Renal cortex interstitium (tissue), 11 donors: ENCODE measurements around the gene STRN4. TPM values are rescaled to one million over a fixed set of nuclear protein-coding genes. Genes with fewer than 3 reads are reported as not detected.

ENCODE experiments used
- DNase-seq, 11 donors: peaks; one replicate each; pipeline ENCODE4 v3.0.0-alpha.2; 2013; ENCODE audit warnings: low read depth in 9 of 11, low spot score in 4 of 11; ENCODE audit errors: extremely low read depth in 1 of 11
- polyA plus RNA-seq, 3 donors: library from polyadenylated mRNA; unstranded; fragments of 120-200 nt; gene quantifications; one replicate each; pipeline ENCODE4 v1.2.1, GENCODE V29; 2013; ENCODE audit not compliant: insufficient read length in 3 of 3

The STRN4 gene
- polyA plus RNA-seq, 3 donors = 65.0 to 94.2 (median 91.3) TPM

DNA sequence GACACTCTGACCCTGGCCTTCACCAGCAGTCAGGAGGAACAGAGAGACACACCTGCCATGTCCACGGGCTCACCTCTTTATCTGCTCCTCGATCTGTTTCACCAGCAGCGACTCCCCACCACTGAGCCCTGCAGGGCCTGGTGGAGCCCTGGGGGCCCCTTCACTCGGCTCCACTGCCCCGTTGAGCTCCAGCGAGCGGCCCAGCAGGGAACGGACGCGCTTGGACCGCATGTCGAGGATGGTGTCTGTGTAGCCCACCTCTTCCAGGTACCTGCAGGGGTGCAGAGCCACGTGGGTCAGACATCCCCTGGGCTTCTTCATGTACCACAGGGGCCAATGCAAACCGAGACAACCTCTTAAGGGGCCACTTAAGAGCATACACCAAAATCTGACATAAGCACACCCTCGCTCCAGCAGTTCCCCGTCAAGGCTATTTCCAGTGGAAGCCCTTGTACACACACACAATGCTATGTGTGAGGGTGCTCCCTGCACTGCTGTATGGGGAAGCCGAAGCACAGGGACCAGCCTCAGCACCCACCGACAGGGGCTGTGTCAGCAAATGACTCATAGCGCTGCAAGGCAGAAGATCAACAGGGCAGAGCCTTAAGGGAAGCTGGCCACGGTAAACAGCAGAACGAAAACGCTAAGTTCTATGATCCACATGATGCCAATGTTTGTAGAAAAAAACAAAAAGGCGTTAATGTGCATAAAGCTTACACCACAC lies 13.1 kb downstream of the STRN4 start:
- no peak for DNase-seq

DNA sequence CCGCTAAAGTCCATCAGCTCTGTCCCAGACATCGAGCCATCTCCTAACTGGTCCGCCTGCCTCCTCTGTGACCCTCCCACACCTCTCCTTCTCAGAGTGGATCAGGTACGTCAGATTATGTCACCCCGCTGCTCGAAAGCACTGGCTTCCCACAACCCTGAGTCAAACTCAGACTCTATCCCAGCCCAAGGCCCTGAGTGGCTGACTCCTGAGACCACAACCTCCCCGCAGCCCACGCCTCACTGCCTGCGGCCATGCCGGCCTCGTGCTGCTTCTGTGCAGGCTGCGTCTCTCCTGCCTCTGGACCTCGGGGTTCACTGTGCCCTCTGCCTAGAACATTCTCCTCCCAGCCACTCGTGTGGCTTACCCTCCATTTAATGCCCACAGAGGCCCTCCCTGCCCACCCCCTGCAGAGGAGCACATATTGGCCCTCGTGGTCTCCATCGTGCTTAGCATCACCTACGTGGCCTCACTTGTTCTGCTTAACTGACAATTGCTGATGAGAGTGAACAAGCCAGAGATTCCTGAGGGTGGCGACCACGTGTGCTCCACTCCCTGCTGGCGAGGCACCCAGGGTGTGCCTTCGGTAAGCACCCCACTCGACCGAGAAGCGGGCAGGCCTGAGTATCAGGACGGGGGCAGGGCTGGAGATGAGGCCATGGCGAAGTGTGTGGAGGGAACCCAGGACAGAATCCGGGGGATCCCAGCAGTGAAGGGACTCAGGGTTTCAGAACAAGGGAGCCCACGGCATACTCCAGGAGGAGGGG lies 13.9 kb downstream of the STRN4 start:
- DNase-seq = no peak

DNA sequence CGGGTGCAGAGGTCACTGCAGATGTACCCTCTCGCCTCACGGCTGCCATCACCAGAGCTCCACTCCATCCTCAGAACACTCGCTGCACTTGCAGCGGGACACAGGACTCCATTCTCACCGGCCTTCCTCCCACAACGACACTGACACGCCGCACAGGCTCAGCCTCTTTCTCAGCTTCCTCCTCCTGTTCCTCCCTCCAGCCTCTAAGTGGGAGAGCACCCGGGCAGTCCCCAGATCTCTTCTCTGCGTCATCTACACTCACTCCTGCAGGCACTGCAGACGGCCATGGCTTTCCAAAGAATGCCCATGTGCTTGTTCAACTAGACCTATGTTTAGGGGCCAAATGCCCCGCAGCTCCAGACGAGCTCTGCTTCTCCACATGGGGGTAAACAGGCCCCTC lies 14.7 kb downstream of the STRN4 start:
- DNase-seq = no peak

DNA sequence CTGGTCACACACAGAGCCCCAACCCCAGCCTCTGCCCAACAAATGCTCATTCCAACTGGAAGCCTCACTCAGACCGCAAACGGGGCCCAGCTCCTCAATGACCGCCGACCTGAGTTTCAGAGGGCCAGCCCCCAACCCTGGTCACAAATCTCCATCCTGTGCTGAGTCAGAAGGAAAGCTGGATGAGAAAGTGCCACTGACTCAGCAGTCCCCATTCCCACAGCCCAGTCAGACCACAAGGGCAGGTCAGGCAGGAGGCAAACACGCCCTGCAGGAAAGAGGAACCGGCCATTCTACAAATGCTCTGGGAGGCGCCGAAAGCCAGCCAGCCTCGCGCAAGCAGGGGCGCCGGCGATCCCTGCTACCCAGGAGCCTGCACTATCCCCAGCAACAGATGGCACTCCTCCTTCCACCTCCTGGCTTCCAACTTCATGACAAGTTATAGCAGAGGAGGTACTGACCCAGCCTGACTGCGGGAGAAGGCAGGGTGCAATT lies 15.2 kb downstream of the STRN4 start:
- DNase-seq = no peak

DNA sequence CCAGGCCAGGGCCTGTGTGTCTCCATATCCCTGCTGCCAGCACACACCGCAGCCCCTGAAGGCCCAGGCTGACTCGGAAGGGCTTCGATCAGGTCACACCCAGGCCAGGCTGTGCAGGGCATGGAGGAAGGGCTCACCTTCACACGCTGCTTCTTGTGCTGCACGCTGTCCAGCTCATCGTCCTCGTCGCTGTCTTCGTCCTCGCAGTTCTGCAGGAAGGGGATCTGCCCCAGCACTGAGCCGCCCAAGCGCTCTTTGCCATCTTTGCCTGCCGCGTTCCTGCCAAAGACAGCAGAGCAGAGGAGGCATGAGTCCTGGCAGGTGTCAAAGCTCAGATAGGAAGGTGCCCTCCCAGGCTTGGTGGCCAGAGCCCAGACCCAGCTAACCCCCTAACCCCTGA lies 15.7 kb downstream of the STRN4 start:
- DNase-seq = no peak

DNA sequence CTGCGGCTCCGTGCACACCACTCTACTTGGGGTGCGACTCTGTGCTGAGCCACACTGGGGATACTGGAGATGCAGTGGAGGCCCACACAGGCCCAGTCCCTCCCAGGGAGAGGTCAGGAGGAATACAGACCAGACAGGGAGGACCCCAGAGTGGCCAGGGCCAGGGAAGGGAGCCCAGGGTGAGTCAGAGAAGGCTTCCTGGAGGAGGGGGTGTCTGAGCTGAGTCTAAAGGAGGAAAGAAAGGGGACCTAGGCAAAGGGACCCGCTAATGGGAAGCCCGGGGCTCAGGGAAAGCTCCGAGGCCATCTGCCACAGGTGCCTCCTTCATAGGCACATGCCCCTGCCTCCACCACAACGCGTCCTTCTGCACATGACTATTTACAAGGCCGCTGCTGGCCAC lies 16.1 kb downstream of the STRN4 start:
- DNase-seq = no peak

DNA sequence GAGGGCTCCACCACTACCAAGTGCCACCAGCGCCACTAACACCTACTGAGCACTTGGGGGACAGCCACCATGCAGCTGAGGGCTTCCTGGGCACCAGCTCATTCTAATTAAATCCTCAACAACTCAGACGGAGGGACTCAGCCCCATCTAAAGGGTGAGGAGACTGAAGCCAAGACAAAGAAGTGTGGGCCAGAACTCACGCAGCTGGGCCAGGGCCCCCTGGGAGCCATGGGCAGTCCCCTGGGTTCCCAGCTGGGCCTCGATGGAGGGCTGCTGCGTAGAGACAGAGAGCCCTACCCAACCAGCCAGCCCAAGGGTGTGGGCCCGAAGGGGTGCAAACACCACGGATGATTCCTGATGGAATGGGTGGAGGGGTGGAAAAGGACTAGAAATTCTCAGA lies 16.6 kb downstream of the STRN4 start:
- DNase-seq = no peak

DNA sequence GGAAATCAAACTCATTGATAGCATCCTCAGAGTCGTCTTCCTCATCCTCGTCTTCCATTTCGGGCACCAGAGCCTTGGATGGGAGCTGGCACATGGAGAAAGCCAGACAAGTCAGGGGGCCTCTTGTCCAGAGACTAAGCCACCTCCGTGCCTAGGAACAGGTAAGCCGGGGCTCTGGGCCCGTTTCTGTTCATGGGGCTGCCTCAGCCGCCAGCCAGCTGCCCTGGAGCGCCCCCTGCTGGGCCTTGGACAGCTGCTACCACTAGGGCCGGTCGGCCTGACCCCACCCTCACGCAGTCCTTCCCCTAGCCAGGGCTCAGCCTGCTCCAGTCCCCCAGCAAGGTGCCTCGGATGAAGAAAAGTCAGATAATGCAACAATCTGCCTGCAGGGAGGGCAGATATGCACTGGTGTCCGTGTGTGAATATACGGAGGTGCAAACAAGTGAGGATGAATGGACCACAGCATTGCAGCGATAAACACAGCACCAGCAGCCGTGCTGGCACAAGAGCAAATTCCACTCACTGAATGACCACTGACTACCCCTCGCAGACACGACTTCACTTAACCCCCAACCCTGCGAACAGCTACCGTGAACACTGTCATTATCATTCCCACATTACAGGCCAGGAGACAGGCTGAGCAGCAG lies 17.4 kb downstream of the STRN4 start:
- peak in 1 of 11 donors; percentile 50 for DNase-seq

DNA sequence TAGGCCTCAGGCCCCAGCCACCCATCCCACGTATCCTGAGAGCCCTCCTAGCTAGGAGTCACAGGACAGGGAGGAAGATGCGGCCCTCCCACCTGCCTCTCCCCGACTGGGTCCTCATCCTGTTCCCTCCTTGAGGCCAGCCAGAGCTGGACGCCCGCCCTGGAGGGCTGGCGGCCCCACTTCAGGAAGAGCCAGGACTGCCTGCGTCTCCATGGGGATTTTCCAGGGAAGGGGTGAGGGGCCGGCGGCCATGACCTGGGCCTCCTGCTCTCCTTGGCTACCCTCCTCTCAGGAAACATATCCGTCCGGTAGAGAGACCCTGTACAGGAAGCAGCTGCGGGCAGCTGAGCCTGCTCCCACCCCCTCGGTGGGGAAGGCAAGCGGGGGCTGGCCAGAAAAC lies 18.0 kb downstream of the STRN4 start:
- peak in 1 of 11 donors; percentile 20 for DNase-seq

DNA sequence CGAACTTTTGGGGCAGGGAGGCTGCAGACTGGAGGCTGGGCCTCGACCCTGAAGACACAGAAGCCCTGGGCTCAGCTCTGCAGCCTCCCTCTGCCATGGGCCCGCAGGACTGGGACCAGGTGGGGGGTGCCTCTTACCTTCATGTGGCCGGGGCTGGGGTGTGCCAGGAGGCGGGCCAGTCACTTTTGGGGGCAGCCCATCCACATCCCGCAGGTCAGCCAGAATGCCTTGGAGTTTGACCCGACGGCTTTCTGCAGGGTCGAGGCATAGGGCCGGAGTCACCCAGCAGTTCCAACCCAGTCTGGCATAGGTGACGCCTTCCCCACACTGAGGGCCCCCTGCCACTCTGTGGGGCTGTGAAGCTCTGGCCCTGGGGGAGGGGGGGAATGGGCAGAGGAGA lies 18.5 kb downstream of the STRN4 start:
- no peak for DNase-seq

DNA sequence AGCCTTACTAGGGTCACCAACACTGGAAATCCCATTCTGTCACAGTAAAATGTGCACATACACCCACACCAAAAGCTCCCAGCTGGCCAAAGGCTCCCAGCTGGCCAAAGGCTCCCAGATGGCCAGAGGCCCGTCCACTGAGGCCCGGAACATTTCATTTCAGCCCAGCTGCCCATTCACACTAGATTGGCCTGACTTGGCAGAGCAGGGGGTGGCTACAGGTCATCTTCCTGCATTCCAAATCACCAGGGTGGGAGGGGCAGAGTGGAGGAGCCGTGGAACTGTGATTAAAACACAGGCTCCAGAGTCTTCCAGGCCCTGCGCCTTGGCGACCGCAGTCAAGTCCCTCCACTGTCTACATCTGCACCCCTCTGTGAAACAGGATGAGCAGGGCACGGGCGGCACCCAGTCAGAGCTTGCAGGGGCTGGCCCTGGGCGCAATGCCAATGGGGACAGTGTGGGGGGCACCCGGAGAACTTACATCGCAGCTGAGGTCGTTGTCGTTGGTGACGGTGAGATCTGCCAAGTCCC lies 19.2 kb downstream of the STRN4 start:
- peak in 2 of 11 donors; percentile 19 to 28 for DNase-seq

DNA sequence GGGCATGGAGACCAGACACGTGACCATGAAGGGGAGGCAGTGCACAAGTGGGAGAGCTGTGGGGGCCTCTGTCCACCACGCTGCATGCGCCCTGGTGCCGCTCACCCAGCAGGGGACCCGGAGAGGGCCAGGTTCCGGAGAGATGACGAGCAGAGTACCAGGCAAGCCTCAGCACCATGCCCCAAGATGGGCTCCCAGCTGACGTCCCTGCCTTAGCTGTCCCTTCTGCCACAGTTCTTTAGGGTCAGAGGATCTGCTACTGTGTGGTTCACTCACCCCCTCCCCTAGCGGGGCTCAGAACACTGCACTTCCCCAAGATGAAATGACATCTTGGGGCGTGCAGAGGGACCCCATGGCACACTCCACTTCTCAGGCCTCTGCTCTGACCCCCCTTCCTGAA lies 19.7 kb downstream of the STRN4 start:
- DNase-seq = no peak

DNA sequence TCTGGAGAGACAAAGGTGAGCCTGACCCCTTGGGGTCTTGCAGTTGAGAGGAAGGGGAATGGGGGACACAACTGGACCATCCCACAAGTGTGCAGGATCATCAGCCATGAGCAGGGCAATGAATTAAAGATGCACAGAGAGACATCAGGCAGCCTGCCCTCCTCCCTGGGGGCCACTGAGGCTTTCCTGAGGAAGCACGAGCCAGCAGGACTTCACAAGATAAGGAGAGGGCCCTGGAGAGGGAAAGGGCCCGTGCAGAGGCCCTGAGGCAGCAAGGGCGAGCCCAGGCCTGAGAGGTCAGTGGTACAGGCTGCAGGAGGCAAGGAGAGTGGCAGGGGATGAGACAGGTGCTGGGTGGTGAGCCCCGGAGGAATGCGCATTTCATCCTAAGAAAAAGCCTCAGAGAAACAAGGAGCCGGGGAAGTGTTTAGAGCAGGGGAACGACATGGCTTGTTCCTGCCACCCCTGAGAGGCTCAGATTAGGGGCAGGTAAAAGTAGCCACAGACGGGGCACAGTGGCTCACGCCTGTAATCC lies 20.3 kb downstream of the STRN4 start:
- no peak for DNase-seq

DNA sequence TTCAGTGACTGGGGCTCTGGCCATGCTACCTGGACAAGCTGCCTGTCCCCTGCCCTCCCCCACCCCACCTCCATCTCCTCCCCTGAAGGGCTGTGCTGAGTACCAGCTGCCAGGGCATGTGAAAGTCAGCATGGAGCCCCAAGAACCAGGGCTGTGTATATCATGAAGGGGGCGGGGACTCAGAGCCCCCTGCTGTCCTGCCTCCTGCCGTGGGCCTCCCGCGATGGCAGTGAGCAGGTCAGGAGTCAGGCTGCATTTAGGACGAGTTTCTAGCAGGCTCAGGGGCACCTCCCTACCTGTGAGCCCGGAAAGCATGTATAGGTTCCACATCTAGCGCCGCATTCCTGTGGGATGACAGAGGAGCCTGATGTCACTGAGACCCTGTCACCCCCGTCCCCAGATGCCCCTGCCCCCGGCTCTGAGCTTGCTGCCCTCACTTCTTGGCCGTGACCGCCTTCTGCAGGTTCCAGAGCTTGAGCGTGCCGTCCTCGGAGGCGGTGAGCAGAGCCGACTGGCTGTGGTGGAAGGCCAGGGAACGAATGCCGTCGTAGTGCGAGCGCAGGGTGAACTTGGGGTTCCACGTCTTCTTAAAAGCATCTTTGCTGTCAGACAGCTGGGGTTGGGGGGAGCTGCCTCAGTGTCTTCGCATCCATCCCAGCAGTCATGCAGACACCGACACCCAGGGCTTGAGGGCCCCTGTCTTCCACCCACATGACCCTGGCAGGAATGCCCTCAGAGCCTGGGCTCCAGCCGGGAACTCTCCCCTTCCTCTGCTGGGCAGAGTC lies 21.0 kb downstream of the STRN4 start:
- no peak for DNase-seq

DNA sequence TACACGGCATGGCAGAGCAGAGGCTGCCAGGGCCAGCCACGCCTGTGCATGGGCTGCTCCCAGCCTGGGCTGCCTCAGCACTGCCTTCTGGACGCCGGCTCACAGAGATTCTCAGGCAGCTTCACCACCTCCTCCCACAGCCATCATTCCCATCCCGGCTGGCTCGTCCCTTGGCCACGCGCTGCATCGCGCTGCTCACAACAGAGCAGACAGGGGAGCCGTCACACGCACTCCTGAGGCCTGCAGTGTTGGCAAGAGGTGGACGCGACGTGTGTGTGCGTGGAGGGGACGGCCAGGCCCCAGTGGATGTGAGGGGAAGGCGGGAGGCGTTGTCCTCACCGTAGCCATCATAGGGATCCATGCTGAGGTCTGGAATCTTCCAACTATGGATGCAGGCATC lies 21.8 kb downstream of the STRN4 start:
- no peak for DNase-seq

DNA sequence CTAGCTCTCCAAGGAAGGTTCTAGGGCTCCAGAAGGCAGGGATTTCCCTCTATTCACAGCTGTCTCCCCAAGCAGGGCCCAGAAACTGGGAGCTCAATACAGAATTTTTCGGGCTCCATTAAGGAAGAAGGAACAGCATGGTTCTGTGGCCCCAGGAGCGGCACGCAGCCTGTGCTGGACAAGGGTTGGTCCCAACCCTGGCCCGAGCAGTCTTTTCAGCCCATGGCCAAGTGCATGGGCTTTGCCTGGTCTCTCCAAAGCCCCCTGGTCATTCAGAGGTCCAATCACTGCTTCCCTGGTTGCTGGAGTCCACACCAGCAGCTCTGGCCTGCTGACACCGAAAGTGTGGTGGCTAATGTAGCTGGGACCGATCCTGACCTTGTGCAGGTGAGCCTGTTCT lies 22.8 kb downstream of the STRN4 start:
- DNase-seq = no peak

DNA sequence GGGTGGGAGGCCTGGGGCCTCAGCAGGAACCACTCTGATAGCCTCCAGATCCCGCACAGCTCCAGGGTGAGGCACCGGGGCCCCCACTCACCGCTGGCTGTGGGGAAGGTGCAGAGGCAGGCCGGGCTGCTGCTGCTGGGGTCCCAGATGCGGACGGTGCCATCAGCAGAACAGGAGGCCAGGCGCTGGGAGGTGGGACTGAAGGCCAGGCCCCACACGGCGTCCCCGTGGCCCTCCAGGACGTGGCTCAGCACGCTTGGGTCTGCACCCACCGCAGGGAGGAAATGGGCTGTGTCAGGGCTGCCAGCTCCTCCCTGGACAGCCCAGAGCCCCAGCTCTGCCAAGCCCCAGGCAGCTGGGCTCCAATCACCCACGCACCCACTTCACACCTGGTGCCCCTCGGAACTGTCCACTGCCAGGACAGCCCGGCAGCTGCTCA lies 23.2 kb downstream of the STRN4 start:
- no peak for DNase-seq

DNA sequence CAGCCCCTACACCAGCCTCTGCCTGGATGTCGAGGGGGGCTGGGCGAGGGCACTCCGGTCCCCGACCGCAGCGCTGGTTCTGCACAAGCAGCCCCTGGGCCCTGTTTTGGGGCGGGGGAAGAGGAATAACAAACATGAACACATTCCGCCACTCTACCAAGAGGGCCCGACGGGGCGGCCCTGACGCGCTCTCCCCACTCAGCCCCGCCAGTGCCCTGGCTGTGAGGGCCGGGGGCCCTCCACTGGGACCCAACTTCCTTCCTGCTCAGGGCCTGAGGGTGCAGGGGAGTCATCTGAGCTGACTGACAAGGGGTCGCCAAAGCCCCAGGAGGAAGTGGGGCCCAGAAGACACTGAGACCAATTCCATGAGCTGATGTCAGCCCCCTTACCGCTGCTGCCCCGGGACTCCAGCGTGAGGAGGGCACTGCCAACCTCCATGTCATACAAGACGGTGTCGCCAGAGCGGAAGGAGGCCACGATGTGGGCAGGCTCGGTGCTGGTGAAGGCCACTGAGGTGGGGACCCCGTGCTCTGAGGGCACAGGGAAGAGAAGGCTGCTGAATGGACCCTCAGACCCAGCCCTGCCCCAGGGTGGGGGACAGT lies 23.7 kb downstream of the STRN4 start:
- no peak for DNase-seq
